Ammon's horn (tissue), 1 donor: ENCODE measurements around the gene CWC27.
"Not testable (repeated sequence)": the region's sequence is repeated elsewhere in the genome, so short reads cannot be mapped to it uniquely, and the experiment has no call there.

Source experiments
- DNase-seq: peaks from one replicate; pipeline ENCODE4 v3.0.0-alpha.2; 2016; ENCODE audit warnings: low spot score

The CWC27 gene

GRCh38 chr5:64923151-64923685 is 154.5 kb downstream of the CWC27 start:
- DNase-seq = no peak

- no peak for DNase-seq
These were observed 156.4 kb downstream of the CWC27 start for GRCh38 chr5:64925123-64925522.

GRCh38 chr5:64929833-64930232 is 161.1 kb downstream of the CWC27 start:
- no peak for DNase-seq

- DNase-seq = no peak
These were observed 162.1 kb downstream of the CWC27 start for GRCh38 chr5:64930672-64931318.

- not testable (repeated sequence) for DNase-seq
These were observed 170.7 kb downstream of the CWC27 start for GRCh38 chr5:64939422-64939771.

- no peak for DNase-seq
These were observed 171.2 kb downstream of the CWC27 start for GRCh38 chr5:64939772-64940510.

GRCh38 chr5:64942460-64942859 is 173.7 kb downstream of the CWC27 start:
- no peak for DNase-seq

GRCh38 chr5:64944868-64945267 is 176.1 kb downstream of the CWC27 start:
- DNase-seq = no peak

- peak; percentile 9 for DNase-seq
These were observed 178.3 kb downstream of the CWC27 start for GRCh38 chr5:64947031-64947430.

GRCh38 chr5:64947801-64948200 is 179.1 kb downstream of the CWC27 start:
- DNase-seq = no peak

GRCh38 chr5:64949331-64949730 is 180.6 kb downstream of the CWC27 start:
- no peak for DNase-seq

GRCh38 chr5:64952951-64953673 is 184.4 kb downstream of the CWC27 start:
- no peak for DNase-seq

- DNase-seq = no peak
These were observed 185.8 kb downstream of the CWC27 start for GRCh38 chr5:64954518-64954917.

GRCh38 chr5:64958757-64959391 is 190.1 kb downstream of the CWC27 start:
- peak; percentile 15 for DNase-seq

- DNase-seq = no peak
These were observed 194.5 kb downstream of the CWC27 start for GRCh38 chr5:64963278-64963677.

GRCh38 chr5:64968591-64969110 is 199.9 kb downstream of the CWC27 start:
- no peak for DNase-seq

GRCh38 chr5:64969578-64969977 is 200.8 kb downstream of the CWC27 start:
- DNase-seq = no peak

GRCh38 chr5:64971513-64971912 is 202.8 kb downstream of the CWC27 start:
- no peak for DNase-seq

GRCh38 chr5:64971990-64972389 is 203.3 kb downstream of the CWC27 start:
- no peak for DNase-seq

GRCh38 chr5:64972591-64972990 is 203.9 kb downstream of the CWC27 start:
- no peak for DNase-seq

GRCh38 chr5:64973215-64973614 is 204.5 kb downstream of the CWC27 start:
- DNase-seq = no peak

GRCh38 chr5:64977779-64978178 is 209.0 kb downstream of the CWC27 start:
- peak; percentile 44 for DNase-seq
